Heart left ventricle (tissue), 16 donors: ENCODE results near the gene DOCK4. TPM values are rescaled to one million over a fixed set of nuclear protein-coding genes. Genes with fewer than 3 reads are reported as not detected.

Experiments used
- ATAC-seq, 4 donors: fragments of 200-7000 bp; cut with Tn5 transposase; one replicate each; pipeline ENCODE4 v1.9.1; 2020 to 2022; ENCODE audit warnings: moderate library complexity in 4 of 4, mild to moderate bottlenecking in 3 of 4, moderate number of reproducible peaks in 1 of 4
- DNase-seq, 5 donors: peaks; one replicate each; pipeline ENCODE4 v3.0.0-alpha.2; 2020
- H3K27ac ChIP-seq, 12 donors: fragments of 200-600 bp; sonication (generic) in 4 of 12; one replicate each; pipeline versions ENCODE4 v1.5.0 to v1.8.0; 2016 to 2022; ENCODE audit warnings: mild to moderate bottlenecking in 2 of 12
- H3K27me3 ChIP-seq, 9 donors: fragments of 200-600 bp; sonication (generic) in 2 of 9; one replicate each; pipeline versions ENCODE4 v1.5.1 to v1.8.0; 2016 to 2022; ENCODE audit warnings: mild to moderate bottlenecking in 3 of 9
- H3K36me3 ChIP-seq, 9 donors: fragments of 200-600 bp; sonication (generic) in 2 of 9; one replicate each; pipeline versions ENCODE4 v1.5.0 to v1.8.0; 2018 to 2022; ENCODE audit warnings: mild to moderate bottlenecking in 2 of 9
- H3K4me1 ChIP-seq, 12 donors: fragments of 200-600 bp; sonication (generic) in 4 of 12; one replicate each; pipeline versions ENCODE4 v1.5.0 to v1.8.0; 2016 to 2022; ENCODE audit warnings: mild to moderate bottlenecking in 3 of 12
- H3K4me3 ChIP-seq, 12 donors: fragments of 200-600 bp; sonication (generic) in 4 of 12; one replicate each; pipeline versions ENCODE4 v1.5.0 to v1.8.0; 2017 to 2022; ENCODE audit warnings: mild to moderate bottlenecking in 9 of 12, moderate library complexity in 4 of 12
- H3K9me3 ChIP-seq, 12 donors: fragments of 200-600 bp; sonication (generic) in 4 of 12; one replicate each; pipeline versions ENCODE4 v1.5.0 to v1.8.0; 2016 to 2022; ENCODE audit warnings: mild to moderate bottlenecking in 1 of 12
- CTCF ChIP-seq, 12 donors: fragments of 200-600 bp; sonication (generic) in 4 of 12; IDR thresholded peaks; one replicate each; pipeline versions ENCODE4 v1.5.0 to v1.8.0; 2018 to 2022; ENCODE audit warnings: antibody characterized with exemption in 12 of 12, mild to moderate bottlenecking in 5 of 12
- POLR2A ChIP-seq, 2 donors: fragments of 450-650 bp; IDR thresholded peaks; one replicate each; pipeline ENCODE4 v1.6.1; 2017; ENCODE audit warnings: antibody characterized with exemption in 2 of 2, mild to moderate bottlenecking in 2 of 2, moderate library complexity in 2 of 2
- WGBS, 4 donors: extraction: QIAGEN DNeasy Blood & Tissue Kit in 2 of 4; methylation state at CpG; one replicate each; pipeline versions ENCODE4 v1.1.5 to v1.1.7; 2013 to 2018; 5-methylcytosine and 5-hydroxymethylcytosine counted together
- intact Hi-C, 10 donors: fragments of 100-400 bp; cut with DNase I; formaldehyde crosslinking; loops; one replicate each; pipeline versions ENCODE4 v1.11.1 to v1.14.2; 2022
- polyA plus RNA-seq, 2 donors: library from polyadenylated mRNA; stranded (reverse); fragments of 200-250 nt; gene quantifications; one replicate each; pipeline ENCODE4 v1.2.3, GENCODE V29; 2013
- total RNA-seq, 9 donors: library from RNA; depleted of rRNA in 2 of 9; stranded (reverse); fragments of >200 nt in 2 of 9; fragmentation: NEBNext Ultra II Directional in 3 of 9; extraction: Animal tissue kit (Norgen Biotek cat#: 25700) in 3 of 9; gene quantifications; one replicate each; pipeline versions ENCODE4 v1.1.0 to v1.2.4, GENCODE V29; 2016 to 2023
- donor health status: ischemic (EF 13 %, LVEDD 7.1; RV severe dilation, severe dysfunction).
- donor health status: healthy with polysubstance abuse.
- donor health status: DM: no; HTN: yes; CAD: no.
- donor health status: DM: no; HTN: no; CAD: no.
- donor health status: ischemic (EF 25% LVEDD 6.9; RV normal size, moderate dysfunction).
- donor health status: ischemic (EF 25% LVEDD 5.7; RV mildly dilated, moderate dysfunction).
- donor health status: healthy.
- donor health status: DM: yes; HTN: yes; CAD: no.
- donor health status: ischemic (EF 35%, LVEDD 5.7; RV mildly dilated, moderate dysfunction).
- donor health status: nonischemic (EF 11% LVEDD 7.7; RV severe dilation, severe dysfunction).
- donor health status: DM: yes; HTN: yes; CAD: no.
- donor health status: PGD.
- donor health status: ischemic (EF 29% LVEDD 5.4; RV normal size, mild dysfunction).
- donor health status: nonischemic (EF 23%, LVEDD 6.1; RV moderate dilation, normal function).

Gene DOCK4
- total and polyA plus RNA-seq, 11 donors = 5.1 to 40.8 (median 13.1) TPM

GRCh38 chr7:111840528-111840927 lies 365.7 kb downstream of the DOCK4 start:
- no peak for DNase-seq
- 58 to 75% (median 60%) methylated on average over 3 of the region's 3 CpGs for WGBS, 4 donors
- ATAC-seq = peak in 2 of 4 donors; percentile 32 to 37
- Histone ChIP-seq H3K4me1 (peaks cover 0 to 2% (median 0%) of the 10 kb centered on the region in 12 donors), H3K36me3 (peaks cover 0 to 38% (median 17%) of the 10 kb centered on the region in 9 donors), H3K27ac (no peak overlapping the region), H3K27me3 (no peaks in the 10 kb centered on the region), H3K9me3 (peaks cover 0 to 4% (median 0%) of the 10 kb centered on the region in 12 donors), H3K4me3 (no peak overlapping the region)
- TF ChIP-seq CTCF (IDR thresholded peaks at IDR 0.05) = no peak
- TF ChIP-seq POLR2A (IDR thresholded peaks at IDR 0.05) = no peak
- intact Hi-C loops = loop anchor here in 1 of 10 donors (10.0 kb wide), 1 partner anchor 76 kb away; no protein-coding TSS in a partner anchor

GRCh38 chr7:111839261-111839660 lies 366.9 kb downstream of the DOCK4 start:
- ATAC-seq (no peak), DNase-seq (no peak)
- no peaks in the 10 kb centered on the region for H3K27me3 ChIP-seq
- no peak overlapping the region for H3K27ac ChIP-seq
- intact Hi-C loops = no loop called here
- no peak for TF ChIP-seq POLR2A (IDR thresholded peaks at IDR 0.05)
- no peak for TF ChIP-seq CTCF (IDR thresholded peaks at IDR 0.05)
- peaks cover 0 to 33% (median 11%) of the 10 kb centered on the region in 9 donors for H3K36me3 ChIP-seq
- no peak overlapping the region for H3K4me3 ChIP-seq
- H3K9me3 ChIP-seq = peaks cover 0 to 4% (median 0%) of the 10 kb centered on the region in 12 donors
- H3K4me1 ChIP-seq = peaks cover 0 to 6% (median 0%) of the 10 kb centered on the region in 12 donors

- Histone ChIP-seq H3K4me1 (peaks cover 0 to 6% (median 0%) of the 10 kb centered on the region in 12 donors), H3K27ac (no peak overlapping the region), H3K4me3 (no peak overlapping the region), H3K9me3 (peaks cover 0 to 4% (median 0%) of the 10 kb centered on the region in 12 donors), H3K27me3 (no peaks in the 10 kb centered on the region), H3K36me3 (peaks cover 0 to 30% (median 5%) of the 10 kb centered on the region in 9 donors)
- ATAC-seq = no peak
- WGBS, 4 donors = 90 to 97% (median 94%) methylated on average over 1 of the region's 1 CpG
- intact Hi-C loops = no loop called here
- DNase-seq = no peak
- TF ChIP-seq POLR2A (IDR thresholded peaks at IDR 0.05) = no peak
- TF ChIP-seq CTCF (IDR thresholded peaks at IDR 0.05) = no peak
Observed at GRCh38 chr7:111836592-111836991, 369.6 kb downstream of the DOCK4 start.

GRCh38 chr7:111835066-111835465 lies 371.1 kb downstream of the DOCK4 start:
- Histone ChIP-seq H3K4me3 (no peak overlapping the region), H3K27me3 (no peaks in the 10 kb centered on the region), H3K9me3 (peaks cover 0 to 4% (median 0%) of the 10 kb centered on the region in 12 donors), H3K4me1 (peaks cover 0 to 6% (median 0%) of the 10 kb centered on the region in 12 donors), H3K27ac (no peak overlapping the region), H3K36me3 (peaks cover 0 to 30% (median 5%) of the 10 kb centered on the region in 9 donors)
- no peak for TF ChIP-seq CTCF (IDR thresholded peaks at IDR 0.05)
- TF ChIP-seq POLR2A (IDR thresholded peaks at IDR 0.05) = no peak
- DNase-seq = no peak
- ATAC-seq = peak in 1 of 4 donors; percentile 78
- intact Hi-C loops = no loop called here
